ENCODE measurements around the gene KCTD3.

The KCTD3 gene

GRCh38 chr1:215600867-215601266 is 33.8 kb downstream of the KCTD3 start:
- no peak overlapping the region for H3K4me3 ChIP-seq (ENCODE audit: control insufficient read depth, low read depth, low read length)
- no peak for DNase-seq (ENCODE audit: low read depth)
- TF ChIP-seq, protein P1, sequence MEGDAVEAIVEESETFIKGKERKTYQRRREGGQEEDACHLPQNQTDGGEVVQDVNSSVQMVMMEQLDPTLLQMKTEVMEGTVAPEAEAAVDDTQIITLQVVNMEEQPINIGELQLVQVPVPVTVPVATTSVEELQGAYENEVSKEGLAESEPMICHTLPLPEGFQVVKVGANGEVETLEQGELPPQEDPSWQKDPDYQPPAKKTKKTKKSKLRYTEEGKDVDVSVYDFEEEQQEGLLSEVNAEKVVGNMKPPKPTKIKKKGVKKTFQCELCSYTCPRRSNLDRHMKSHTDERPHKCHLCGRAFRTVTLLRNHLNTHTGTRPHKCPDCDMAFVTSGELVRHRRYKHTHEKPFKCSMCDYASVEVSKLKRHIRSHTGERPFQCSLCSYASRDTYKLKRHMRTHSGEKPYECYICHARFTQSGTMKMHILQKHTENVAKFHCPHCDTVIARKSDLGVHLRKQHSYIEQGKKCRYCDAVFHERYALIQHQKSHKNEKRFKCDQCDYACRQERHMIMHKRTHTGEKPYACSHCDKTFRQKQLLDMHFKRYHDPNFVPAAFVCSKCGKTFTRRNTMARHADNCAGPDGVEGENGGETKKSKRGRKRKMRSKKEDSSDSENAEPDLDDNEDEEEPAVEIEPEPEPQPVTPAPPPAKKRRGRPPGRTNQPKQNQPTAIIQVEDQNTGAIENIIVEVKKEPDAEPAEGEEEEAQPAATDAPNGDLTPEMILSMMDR (conservative IDR thresholded peaks at IDR 0.05; ENCODE audit: control insufficient read depth, insufficient read depth, low read depth, low read length), result no peak

- DNase-seq (ENCODE audit: low read depth), result no peak
- no peak overlapping the region for H3K4me3 ChIP-seq (ENCODE audit: control insufficient read depth, low read depth, low read length)
- TF ChIP-seq, protein P1 (conservative IDR thresholded peaks at IDR 0.05; ENCODE audit: control insufficient read depth, insufficient read depth, low read depth, low read length), result no peak
Observed at GRCh38 chr1:215601276-215601675, 34.2 kb downstream of the KCTD3 start.

DNA sequence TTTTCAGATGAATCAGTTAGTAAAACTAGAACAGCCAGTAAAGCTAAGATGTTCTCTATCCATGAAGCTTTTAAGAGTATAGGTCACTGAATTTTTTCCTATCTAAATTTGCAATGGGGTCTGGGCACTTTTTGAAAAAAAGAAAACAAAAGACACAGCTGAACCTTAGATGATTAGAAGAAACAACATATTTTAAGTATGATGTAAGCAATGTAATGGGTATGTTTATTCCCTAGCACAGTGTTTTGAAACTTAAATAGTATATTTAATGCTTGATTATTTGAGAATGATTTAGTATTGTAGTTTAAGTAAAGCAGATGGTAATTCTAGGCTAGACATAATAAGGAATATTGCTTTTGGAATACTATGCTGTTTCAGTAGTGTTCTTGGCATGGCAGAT is 36.2 kb downstream of the KCTD3 start:
- no peak overlapping the region for H3K4me3 ChIP-seq (ENCODE audit: control insufficient read depth, low read depth, low read length)
- TF ChIP-seq, protein P1 (conservative IDR thresholded peaks at IDR 0.05; ENCODE audit: control insufficient read depth, insufficient read depth, low read depth, low read length), result no peak
- no peak for DNase-seq (ENCODE audit: low read depth)

DNA sequence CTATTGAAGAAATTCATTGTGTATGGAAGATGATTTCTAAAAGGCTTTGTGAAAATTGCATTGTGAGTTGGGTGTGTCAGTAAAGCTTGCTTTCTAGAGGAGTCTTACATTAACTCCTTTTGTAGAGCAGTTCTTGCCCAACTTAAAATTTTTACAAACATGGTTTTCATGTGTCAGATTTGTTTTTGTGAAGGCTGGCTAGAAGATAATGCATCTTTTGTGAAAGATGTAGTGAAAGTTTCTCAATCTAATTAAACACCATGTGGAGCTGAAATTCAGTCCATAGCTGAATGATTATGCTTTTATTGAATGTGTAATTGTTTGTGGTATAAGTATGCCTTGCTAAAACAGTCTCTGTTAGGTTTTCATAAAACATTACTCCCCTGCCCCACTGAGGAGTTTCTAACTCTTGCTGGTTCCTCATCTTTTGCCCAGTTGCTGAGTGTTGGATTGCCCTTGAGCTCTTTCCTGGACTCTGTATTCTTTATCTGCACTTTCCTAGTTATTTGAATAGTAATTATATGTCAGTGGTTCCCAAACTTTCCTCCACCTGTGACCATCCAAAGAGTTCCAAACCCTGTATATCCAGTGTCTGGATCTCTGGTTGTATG is 38.0 kb downstream of the KCTD3 start:
- TF ChIP-seq, protein P1 (conservative IDR thresholded peaks at IDR 0.05; ENCODE audit: control insufficient read depth, insufficient read depth, low read depth, low read length), result no peak
- DNase-seq (ENCODE audit: low read depth), result no peak
- H3K4me3 ChIP-seq (ENCODE audit: control insufficient read depth, low read depth, low read length), result no peak overlapping the region

DNA sequence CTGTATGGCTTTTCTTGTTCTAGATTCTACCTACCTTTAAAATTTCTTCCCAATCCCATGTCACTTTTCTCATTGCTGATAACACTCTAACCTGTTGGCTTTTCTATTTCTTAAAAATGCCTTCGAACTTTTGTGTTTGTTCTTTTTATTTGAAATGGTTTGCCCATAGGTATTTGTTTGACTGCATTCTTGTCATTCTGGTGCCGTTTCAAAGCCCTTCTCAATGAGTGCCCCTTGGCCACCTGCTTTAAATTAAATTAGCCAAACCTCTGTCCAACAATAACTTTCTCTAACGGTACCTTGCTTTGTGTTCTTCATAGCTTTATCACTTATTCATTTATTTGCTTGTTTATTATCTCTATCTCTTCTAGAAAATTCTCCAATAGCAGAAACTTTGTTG is 38.9 kb downstream of the KCTD3 start:
- no peak overlapping the region for H3K4me3 ChIP-seq (ENCODE audit: control insufficient read depth, low read depth, low read length)
- TF ChIP-seq, protein P1 (conservative IDR thresholded peaks at IDR 0.05; ENCODE audit: control insufficient read depth, insufficient read depth, low read depth, low read length), result no peak

DNA sequence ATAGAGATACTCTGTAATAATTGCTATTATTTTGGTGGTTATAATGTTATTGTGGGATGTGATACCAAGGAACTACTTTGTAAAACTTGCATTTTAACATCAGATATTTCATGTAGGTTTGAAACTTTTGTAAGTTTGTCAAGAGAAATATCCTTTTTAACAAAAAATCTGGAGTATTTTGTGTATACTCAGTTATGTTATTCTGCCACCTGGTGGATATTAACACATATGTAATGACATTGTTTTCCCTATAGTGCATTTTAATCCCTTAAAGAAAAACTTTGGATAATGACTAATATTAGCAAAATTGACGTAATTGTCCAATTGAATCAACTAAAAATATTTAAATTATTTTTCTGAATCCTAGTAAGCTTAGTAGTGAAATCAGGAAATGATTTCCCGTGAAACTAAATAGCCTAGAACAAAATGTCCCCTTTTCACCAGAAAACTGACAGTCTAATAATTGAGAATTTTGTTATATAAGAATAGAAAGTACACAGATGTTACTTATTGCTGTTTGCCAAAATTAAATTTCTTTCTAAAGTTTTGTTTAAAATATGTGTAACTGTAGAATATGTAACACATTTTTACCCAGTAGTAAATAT is 39.6 kb downstream of the KCTD3 start:
- no peak overlapping the region for H3K4me3 ChIP-seq (ENCODE audit: control insufficient read depth, low read depth, low read length)
- TF ChIP-seq, protein P1 (conservative IDR thresholded peaks at IDR 0.05; ENCODE audit: control insufficient read depth, insufficient read depth, low read depth, low read length), result peak; percentile 39
- DNase-seq (ENCODE audit: low read depth), result peak; percentile 47

More for the DNA sequence above, 38.9 kb downstream of the KCTD3 start:
- no peak for DNase-seq (ENCODE audit: low read depth)
